H1 (cell line): Measurements from ENCODE around the gene NUP155. TPM values are rescaled to one million over a fixed set of nuclear protein-coding genes. Genes with fewer than 3 reads are reported as not detected.
"Not testable (repeated sequence)": the region's sequence is repeated elsewhere in the genome, so short reads cannot be mapped to it uniquely, and the experiment has no call there.

Source experiments
- CTCF ChIA-PET: fragments of 300-600 bp; sonication (Branson Sonifier 250); formaldehyde crosslinking; loops from one replicate; lab custom pipeline; 2021; ENCODE audit not compliant: partially characterized antibody; lab: Charles Lee
- POLR2A ChIA-PET: fragments of 300-600 bp; sonication (Branson Sonifier 250); formaldehyde crosslinking; loops from one replicate; lab custom pipeline; 2021; ENCODE audit warnings: inconsistent platforms; ENCODE audit not compliant: partially characterized antibody; lab: Charles Lee
- DNase-seq, 2 experiments: peaks; one replicate each; pipeline versions ENCODE4 v3.0.0 to v3.0.0-alpha.2; 2010 to 2022; ENCODE audit warnings: low spot score in 2 of 2, low read depth in 1 of 2, mixed read lengths in 1 of 2
- FAIRE-seq: peaks from 2 replicates; lab custom pipeline; 2011; peaks lifted over from hg19 to GRCh38; lab: Jason Lieb, UNC
- H2AFZ ChIP-seq: 2 replicates; pipeline ENCODE4 v1.8.1; 2012; ENCODE audit warnings: low read length, inconsistent platforms
- H2AK5ac ChIP-seq: 2 replicates; pipeline ENCODE4 v1.6.1; 2013; ENCODE audit warnings: low read depth, low read length
- H2BK120ac ChIP-seq: replicated peaks from 2 replicates; pipeline ENCODE3; 2013; ENCODE audit warnings: low read depth, low read length, inconsistent platforms
- H2BK12ac ChIP-seq: 2 replicates; pipeline ENCODE4 v1.6.1; 2013; ENCODE audit warnings: low read depth, low read length
- H2BK15ac ChIP-seq: 2 replicates; pipeline ENCODE4 v1.6.1; 2013; ENCODE audit warnings: low read length
- H2BK20ac ChIP-seq: 2 replicates; pipeline ENCODE4 v1.6.1; 2013; ENCODE audit warnings: low read length
- H2BK5ac ChIP-seq: 2 replicates; pipeline ENCODE4 v1.6.1; 2013; ENCODE audit warnings: low read depth, low read length
- H3K14ac ChIP-seq: 2 replicates; pipeline ENCODE4 v1.6.1; 2013; ENCODE audit warnings: inconsistent platforms; ENCODE audit not compliant: insufficient read length
- H3K18ac ChIP-seq: 2 replicates; pipeline ENCODE4 v1.6.1; 2013; ENCODE audit warnings: low read length; ENCODE audit errors: extremely low read depth
- H3K23ac ChIP-seq: 2 replicates; pipeline ENCODE4 v1.6.1; 2013; ENCODE audit warnings: inconsistent platforms; ENCODE audit not compliant: insufficient read length
- H3K23me2 ChIP-seq: 2 replicates; pipeline ENCODE4 v1.6.1; 2013; ENCODE audit warnings: low read depth, low read length
- H3K27ac ChIP-seq: 2 replicates; pipeline ENCODE4 v1.6.1; 2011; ENCODE audit warnings: low read depth, low read length, inconsistent platforms
- H3K27me3 ChIP-seq, 4 experiments: replicated peaks in 1 of 4; 1 replicate in 1 of 4; 2 replicates in 3 of 4; pipeline versions ENCODE4 v1.6.1 to v1.8.1; 2011 to 2013; ENCODE audit warnings: low read length in 3 of 4, mild to moderate bottlenecking in 3 of 4, inconsistent platforms in 2 of 4, mixed read lengths in 2 of 4, moderate library complexity in 1 of 4; ENCODE audit not compliant: control insufficient read depth in 3 of 4, insufficient read depth in 3 of 4; ENCODE audit errors: extremely low read depth in 1 of 4
- H3K36me3 ChIP-seq, 4 experiments: 2 replicates each; pipeline versions ENCODE4 v1.6.1 to v1.8.1; 2011 to 2013; ENCODE audit warnings: mild to moderate bottlenecking in 4 of 4, low read length in 3 of 4, moderate library complexity in 2 of 4, control low read depth in 1 of 4, inconsistent platforms in 1 of 4; ENCODE audit not compliant: insufficient read depth in 4 of 4, control insufficient read depth in 2 of 4
- H3K4ac ChIP-seq: replicated peaks from 2 replicates; pipeline ENCODE3; 2013; ENCODE audit warnings: low read length, low read depth, mixed read lengths, inconsistent platforms; ENCODE audit not compliant: insufficient read length
- H3K4me1 ChIP-seq, 4 experiments: replicated peaks in 1 of 4; 1 replicate in 1 of 4; 2 replicates in 3 of 4; pipeline versions ENCODE4 v1.6.1 to v1.8.1; 2011 to 2013; ENCODE audit warnings: low read length in 3 of 4, inconsistent platforms in 2 of 4, mixed read lengths in 1 of 4; ENCODE audit not compliant: insufficient read depth in 4 of 4, control insufficient read depth in 3 of 4
- H3K4me2 ChIP-seq, 2 experiments: 2 replicates each; pipeline versions ENCODE4 v1.6.1 to v1.8.1; 2011 to 2013; ENCODE audit warnings: low read depth in 2 of 2, low read length in 2 of 2, control low read depth in 1 of 2, inconsistent platforms in 1 of 2, mild to moderate bottlenecking in 1 of 2; ENCODE audit not compliant: insufficient read depth in 1 of 2
- H3K4me3 ChIP-seq, 4 experiments: fragments of 200-600, 300-600 bp in 1 of 4; sonication (generic), shearing (Covaris generic), sonication (Bioruptor Twin) in 1 of 4; 2 replicates each; pipeline versions ENCODE4 v1.5.1 to v1.8.1; 2011 to 2016; ENCODE audit warnings: low read length in 4 of 4, low read depth in 3 of 4, control low read depth in 2 of 4, inconsistent platforms in 2 of 4, mild to moderate bottlenecking in 2 of 4, mixed read lengths in 1 of 4, moderate library complexity in 1 of 4; ENCODE audit not compliant: insufficient read depth in 2 of 4; ENCODE audit errors: extremely low read depth in 1 of 4
- H3K56ac ChIP-seq: replicated peaks from 2 replicates; pipeline ENCODE3; 2013; ENCODE audit warnings: low read depth, mild to moderate bottlenecking, mixed read lengths, low read length, inconsistent platforms; ENCODE audit not compliant: insufficient read length
- H3K79me1 ChIP-seq: 2 replicates; pipeline ENCODE4 v1.6.1; 2013; ENCODE audit warnings: low read depth, low read length, control low read depth
- H3K79me2 ChIP-seq, 2 experiments: 2 replicates each; pipeline versions ENCODE4 v1.6.1 to v1.8.1; 2012 to 2013; ENCODE audit warnings: low read length in 2 of 2, mild to moderate bottlenecking in 2 of 2, inconsistent platforms in 1 of 2; ENCODE audit not compliant: insufficient read depth in 2 of 2, control insufficient read depth in 1 of 2
- H3K9ac ChIP-seq, 4 experiments: replicated peaks in 1 of 4; 1 replicate in 1 of 4; 2 replicates in 3 of 4; pipeline versions ENCODE4 v1.6.1 to v1.8.1; 2011 to 2013; ENCODE audit warnings: low read depth in 3 of 4, low read length in 3 of 4, control low read depth in 2 of 4, mild to moderate bottlenecking in 2 of 4, moderate library complexity in 2 of 4, inconsistent platforms in 1 of 4; ENCODE audit errors: extremely low read depth in 1 of 4
- H3K9me3 ChIP-seq, 2 experiments: 2 replicates each; pipeline versions ENCODE4 v1.6.1 to v1.8.1; 2012 to 2013; ENCODE audit warnings: mild to moderate bottlenecking in 2 of 2, moderate library complexity in 2 of 2, control low read depth in 1 of 2, inconsistent platforms in 1 of 2, low read depth in 1 of 2, low read length in 1 of 2, mixed read lengths in 1 of 2; ENCODE audit not compliant: insufficient read depth in 2 of 2
- H4K20me1 ChIP-seq, 2 experiments: replicated peaks in 1 of 2; 2 replicates each; pipeline versions ENCODE3 to v1.8.1; 2011 to 2013; ENCODE audit warnings: inconsistent platforms in 2 of 2, low read length in 2 of 2, mild to moderate bottlenecking in 1 of 2; ENCODE audit not compliant: insufficient read depth in 2 of 2, control insufficient read depth in 1 of 2
- H4K5ac ChIP-seq: 2 replicates; pipeline ENCODE4 v1.6.1; 2013; ENCODE audit warnings: low read length, low read depth, mixed read lengths, inconsistent platforms; ENCODE audit not compliant: insufficient read length
- H4K8ac ChIP-seq: 2 replicates; pipeline ENCODE4 v1.8.0; 2013; ENCODE audit warnings: mild to moderate bottlenecking, moderate library complexity, low read length, inconsistent platforms; ENCODE audit not compliant: insufficient read depth; ENCODE audit errors: extremely low read depth
- H4K91ac ChIP-seq: replicated peaks from 2 replicates; pipeline ENCODE3; 2013; ENCODE audit warnings: low read length, mixed read lengths, inconsistent platforms; ENCODE audit not compliant: insufficient read length
- BRCA1 ChIP-seq: IDR thresholded peaks from 2 replicates; pipeline ENCODE4 v1.6.1; 2012; ENCODE audit warnings: low read depth, low read length, improper control_type of control experiment
- CBX8 ChIP-seq: fragments of 300-800, 300-1000 bp; sonication (generic); IDR thresholded peaks from 2 replicates; pipeline ENCODE4 v1.7.1; 2016; ENCODE audit warnings: low read depth, low read length, borderline replicate concordance
- CHD2 ChIP-seq: IDR thresholded peaks from 2 replicates; pipeline ENCODE4 v1.6.1; 2012; ENCODE audit warnings: low read length, improper control_type of control experiment
- HDAC2 ChIP-seq, 2 experiments: fragments of 300-600 bp in 1 of 2; sonication (generic) in 1 of 2; IDR thresholded peaks; 2 replicates each; pipeline ENCODE4 v1.6.1; 2011 to 2012; ENCODE audit warnings: low read depth in 2 of 2, low read length in 2 of 2, mild to moderate bottlenecking in 2 of 2, moderate library complexity in 2 of 2, borderline replicate concordance in 1 of 2, inconsistent platforms in 1 of 2
- SIN3A ChIP-seq, 2 experiments: IDR thresholded peaks in 1 of 2; conservative IDR thresholded peaks in 1 of 2; 2 replicates each; pipeline ENCODE4 v1.6.1; 2011 to 2012; ENCODE audit warnings: low read length in 2 of 2, improper control_type of control experiment in 1 of 2, low read depth in 1 of 2, mild to moderate bottlenecking in 1 of 2
- WGBS, 2 experiments: shearing (Covaris generic) in 1 of 2; methylation state at CpG; one replicate each; pipeline versions ENCODE4 v1.1.6 to v1.1.7; 2013 to 2015; ENCODE audit warnings: low lambda C conversion rate in 2 of 2, mixed read lengths in 2 of 2, inconsistent platforms in 1 of 2, low coverage in 1 of 2, missing lambda C conversion rate in 1 of 2; ENCODE audit not compliant: insufficient replicate concordance in 2 of 2, insufficient coverage in 1 of 2, insufficient read length in 1 of 2; ENCODE audit errors: extremely low coverage in 1 of 2, missing lambda C conversion rate in 1 of 2; 5-methylcytosine and 5-hydroxymethylcytosine counted together
- polyA plus RNA-seq, 7 experiments: library from polyadenylated mRNA; depleted of rRNA in 3 of 7; stranded (reverse) in 5 of 7; unstranded in 2 of 7; fragments of >200 nt in 5 of 7; fragments of 200-250 nt in 2 of 7; gene quantifications; 1 replicate in 5 of 7; 2 replicates in 1 of 7; 4 replicates in 1 of 7; pipeline versions ENCODE4 v1.2.1 to v1.2.3, GENCODE V29; 2011 to 2013; ENCODE audit warnings: missing spikeins in 2 of 7, mixed read lengths in 2 of 7
- total RNA-seq: library from RNA; stranded (reverse); fragmentation: NEBNext Ultra II Directional; extraction: Animal tissue kit (Norgen Biotek cat#: 25700); gene quantifications from 2 replicates; pipeline ENCODE4 v1.2.1, GENCODE V29; 2021

NUP155 gene
- total and polyA plus RNA-seq, 2 of the 8 experiments (the other 6 are each of a cell fraction or from before 2014, with no cell fraction given) = 27.1 to 91.6 TPM

DNA sequence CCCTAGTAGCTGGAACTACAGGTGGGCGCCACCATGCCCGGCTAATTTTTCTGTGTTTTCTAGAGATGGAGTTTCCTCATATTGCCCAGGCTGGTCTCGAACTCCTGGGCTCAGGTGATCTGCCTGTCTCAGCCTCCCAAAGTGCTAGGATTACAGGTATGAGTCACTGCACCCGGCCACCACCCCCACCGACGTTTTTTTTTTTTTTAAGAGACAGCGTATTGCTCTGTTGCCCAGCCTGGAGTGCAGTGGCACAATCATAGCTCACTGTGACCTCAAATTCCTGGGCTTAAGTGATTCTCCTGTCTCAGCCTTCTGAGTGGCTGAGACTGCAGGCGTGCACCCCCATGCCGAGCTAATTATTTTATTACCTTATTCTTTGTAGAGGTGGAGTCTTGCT lies 46.4 kb upstream of the NUP155 start (continued):
- TF ChIP-seq BRCA1 (no peak), HDAC2 (IDR thresholded peaks at IDR 0.05; ENCODE audit: borderline replicate concordance in 1 of 2, low read depth in 2 of 2, low read length in 2 of 2) (no peak), CHD2 (no peak), CBX8 (no peak), SIN3A (conservative IDR thresholded peaks at IDR 0.05 in 1 of 2, IDR thresholded peaks at IDR 0.05 in 1 of 2; ENCODE audit: low read depth in 1 of 2, low read length in 2 of 2) (no peak)

GRCh38 chr5:37415456-37415855 lies 44.5 kb upstream of the NUP155 start:
- H2BK5ac ChIP-seq, H2AFZ ChIP-seq, H2AK5ac ChIP-seq, FAIRE-seq, CTCF ChIA-PET, H3K27ac ChIP-seq, H3K9me3 ChIP-seq, H2BK120ac ChIP-seq, H3K79me2 ChIP-seq, H3K56ac ChIP-seq, H3K4me3 ChIP-seq, H3K9ac ChIP-seq, H4K5ac ChIP-seq, H3K23ac ChIP-seq, H4K91ac ChIP-seq, H2BK20ac ChIP-seq, H2BK15ac ChIP-seq, H3K4me1 ChIP-seq, DNase-seq, H3K23me2 ChIP-seq, H2BK12ac ChIP-seq, H3K4me2 ChIP-seq, H3K27me3 ChIP-seq, H4K8ac ChIP-seq, H3K79me1 ChIP-seq, H3K18ac ChIP-seq, H3K14ac ChIP-seq, H3K36me3 ChIP-seq, POLR2A ChIA-PET, H4K20me1 ChIP-seq, H3K4ac ChIP-seq: not testable (repeated sequence)
- no CpG with 5 or more reads among the region's 33 CpGs for WGBS, 2 experiments
